ENCODE results near the gene OR1L8.

- no peak for TF ChIP-seq EZH2 (IDR thresholded peaks at IDR 0.05)
- TF ChIP-seq, protein P1, sequence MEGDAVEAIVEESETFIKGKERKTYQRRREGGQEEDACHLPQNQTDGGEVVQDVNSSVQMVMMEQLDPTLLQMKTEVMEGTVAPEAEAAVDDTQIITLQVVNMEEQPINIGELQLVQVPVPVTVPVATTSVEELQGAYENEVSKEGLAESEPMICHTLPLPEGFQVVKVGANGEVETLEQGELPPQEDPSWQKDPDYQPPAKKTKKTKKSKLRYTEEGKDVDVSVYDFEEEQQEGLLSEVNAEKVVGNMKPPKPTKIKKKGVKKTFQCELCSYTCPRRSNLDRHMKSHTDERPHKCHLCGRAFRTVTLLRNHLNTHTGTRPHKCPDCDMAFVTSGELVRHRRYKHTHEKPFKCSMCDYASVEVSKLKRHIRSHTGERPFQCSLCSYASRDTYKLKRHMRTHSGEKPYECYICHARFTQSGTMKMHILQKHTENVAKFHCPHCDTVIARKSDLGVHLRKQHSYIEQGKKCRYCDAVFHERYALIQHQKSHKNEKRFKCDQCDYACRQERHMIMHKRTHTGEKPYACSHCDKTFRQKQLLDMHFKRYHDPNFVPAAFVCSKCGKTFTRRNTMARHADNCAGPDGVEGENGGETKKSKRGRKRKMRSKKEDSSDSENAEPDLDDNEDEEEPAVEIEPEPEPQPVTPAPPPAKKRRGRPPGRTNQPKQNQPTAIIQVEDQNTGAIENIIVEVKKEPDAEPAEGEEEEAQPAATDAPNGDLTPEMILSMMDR (IDR thresholded peaks at IDR 0.05) = no peak
- TF ChIP-seq EZH2phosphoT487 (IDR thresholded peaks at IDR 0.05) = no peak
These were observed 31.8 kb downstream of the OR1L8 start for GRCh38 chr9:122551371-122551770.
